ENCODE measurements around the gene SLC26A11.
A peak's percentile ranks its signal among the peaks of the same experiment; 100 is the strongest.
"Not testable (repeated sequence)": the region's sequence is repeated elsewhere in the genome, so short reads cannot be mapped to it uniquely, and the experiment has no call there.

SLC26A11 gene

DNA sequence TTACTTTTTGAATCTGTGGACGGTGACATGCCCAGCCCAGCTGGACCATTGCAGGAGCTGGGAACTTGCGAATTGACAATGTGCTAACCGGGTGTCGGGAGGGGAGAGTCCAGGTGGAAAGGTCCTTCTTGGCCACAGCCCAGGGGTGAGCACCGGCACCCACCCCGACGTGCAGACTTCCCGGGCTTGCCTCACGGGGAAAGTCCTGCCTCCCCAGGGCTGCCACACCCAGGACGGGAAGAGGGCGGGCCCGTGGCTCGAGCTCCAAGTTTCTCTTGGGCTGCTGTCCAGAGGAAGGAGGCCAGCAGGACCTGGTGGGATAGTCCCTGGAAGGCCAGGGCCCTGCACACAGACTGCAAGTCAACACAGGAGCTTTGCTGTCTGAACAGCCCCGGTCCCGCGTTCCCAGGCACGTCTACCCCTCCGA, 32.7 kb upstream of the SLC26A11 start:
- ATAC-seq (replicated peaks) (no peak), DNase-seq (no peak)
- Mint-ChIP-seq H3K4me1 (no peaks in the 10 kb centered on the region), H3K4me3 (no peak overlapping the region), H3K27me3 (peaks cover 7 to 15% of the 10 kb centered on the region in 2 donors), H3K9me3 (no peaks in the 10 kb centered on the region), H3K36me3 (no peaks in the 10 kb centered on the region), H3K27ac (no peak overlapping the region)

DNA sequence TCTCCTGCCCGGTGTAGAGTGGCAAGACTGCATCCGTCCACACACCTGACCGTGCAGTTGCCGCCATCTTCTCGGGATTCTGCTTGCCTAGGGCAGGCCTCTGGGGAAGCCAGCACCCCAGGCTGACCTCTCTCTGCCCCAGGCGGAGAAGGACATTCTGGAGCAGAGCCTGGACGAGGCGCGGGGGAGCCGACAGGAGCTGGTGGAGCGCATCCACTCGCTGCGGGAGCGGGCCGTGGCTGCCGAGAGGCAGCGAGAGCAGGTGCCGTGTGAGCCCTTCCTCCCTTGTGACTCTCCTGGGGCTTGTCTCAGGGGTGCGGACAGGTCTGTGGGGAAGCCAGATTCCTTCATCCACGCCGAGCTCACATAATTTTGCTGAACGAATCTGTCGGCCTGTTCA, 30.6 kb upstream of the SLC26A11 start:
- no peak overlapping the region for H3K4me3 Mint-ChIP-seq
- DNase-seq = no peak
- ATAC-seq (replicated peaks) = no peak
- no peaks in the 10 kb centered on the region for H3K4me1 Mint-ChIP-seq
- no peaks in the 10 kb centered on the region for H3K9me3 Mint-ChIP-seq
- H3K27ac Mint-ChIP-seq = no peak overlapping the region
- H3K27me3 Mint-ChIP-seq = peaks cover 16 to 25% of the 10 kb centered on the region in 2 donors
- H3K36me3 Mint-ChIP-seq = no peaks in the 10 kb centered on the region

DNA sequence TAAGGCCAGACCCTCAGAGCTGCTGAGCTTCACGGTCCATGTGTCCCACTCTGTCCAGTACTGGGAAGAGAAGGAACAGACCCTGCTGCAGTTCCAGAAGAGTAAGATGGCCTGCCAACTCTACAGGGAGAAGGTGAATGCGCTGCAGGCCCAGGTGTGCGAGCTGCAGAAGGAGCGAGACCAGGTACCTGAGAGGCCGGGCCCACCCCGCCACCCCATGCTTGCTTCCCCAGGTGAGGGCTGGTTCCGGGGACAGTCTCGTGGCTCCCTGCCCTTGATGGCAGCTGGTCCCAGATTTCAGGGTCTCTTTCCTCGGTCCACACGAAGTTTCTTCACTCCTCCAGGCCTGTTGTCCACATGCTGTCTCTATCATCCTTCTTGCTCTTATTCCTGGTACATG, 29.5 kb upstream of the SLC26A11 start:
- no peaks in the 10 kb centered on the region for H3K9me3 Mint-ChIP-seq
- H3K27me3 Mint-ChIP-seq = peaks cover 16 to 25% of the 10 kb centered on the region in 2 donors
- ATAC-seq (replicated peaks) = no peak
- DNase-seq = no peak
- H3K4me3 Mint-ChIP-seq = no peak overlapping the region
- no peak overlapping the region for H3K27ac Mint-ChIP-seq
- no peaks in the 10 kb centered on the region for H3K4me1 Mint-ChIP-seq
- H3K36me3 Mint-ChIP-seq = no peaks in the 10 kb centered on the region

DNA sequence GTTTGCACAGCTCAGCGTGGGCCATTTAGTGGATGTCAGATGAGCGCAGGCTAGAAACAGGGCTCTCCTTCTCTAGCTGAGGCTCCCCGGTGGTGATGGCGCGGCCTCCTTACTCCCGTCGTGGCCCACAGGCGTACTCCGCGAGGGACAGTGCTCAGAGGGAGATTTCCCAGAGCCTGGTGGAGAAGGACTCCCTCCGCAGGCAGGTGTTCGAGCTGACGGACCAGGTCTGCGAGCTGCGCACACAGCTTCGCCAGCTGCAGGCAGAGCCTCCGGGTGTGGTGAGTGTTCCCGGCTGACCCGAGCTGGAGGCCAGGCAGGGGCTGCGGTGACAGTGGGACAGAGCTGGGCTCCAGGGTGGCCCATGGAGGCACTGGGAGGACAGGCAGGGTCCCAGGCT, 29.0 kb upstream of the SLC26A11 start:
- Mint-ChIP-seq H3K4me3 (no peak overlapping the region), H3K4me1 (peaks cover 0 to 1% of the 10 kb centered on the region in 2 donors), H3K27ac (no peak overlapping the region), H3K9me3 (peaks cover 0 to 1% of the 10 kb centered on the region in 2 donors), H3K36me3 (no peaks in the 10 kb centered on the region), H3K27me3 (peaks cover 20 to 28% of the 10 kb centered on the region in 2 donors)
- DNase-seq (no peak), ATAC-seq (replicated peaks) (no peak)

DNA sequence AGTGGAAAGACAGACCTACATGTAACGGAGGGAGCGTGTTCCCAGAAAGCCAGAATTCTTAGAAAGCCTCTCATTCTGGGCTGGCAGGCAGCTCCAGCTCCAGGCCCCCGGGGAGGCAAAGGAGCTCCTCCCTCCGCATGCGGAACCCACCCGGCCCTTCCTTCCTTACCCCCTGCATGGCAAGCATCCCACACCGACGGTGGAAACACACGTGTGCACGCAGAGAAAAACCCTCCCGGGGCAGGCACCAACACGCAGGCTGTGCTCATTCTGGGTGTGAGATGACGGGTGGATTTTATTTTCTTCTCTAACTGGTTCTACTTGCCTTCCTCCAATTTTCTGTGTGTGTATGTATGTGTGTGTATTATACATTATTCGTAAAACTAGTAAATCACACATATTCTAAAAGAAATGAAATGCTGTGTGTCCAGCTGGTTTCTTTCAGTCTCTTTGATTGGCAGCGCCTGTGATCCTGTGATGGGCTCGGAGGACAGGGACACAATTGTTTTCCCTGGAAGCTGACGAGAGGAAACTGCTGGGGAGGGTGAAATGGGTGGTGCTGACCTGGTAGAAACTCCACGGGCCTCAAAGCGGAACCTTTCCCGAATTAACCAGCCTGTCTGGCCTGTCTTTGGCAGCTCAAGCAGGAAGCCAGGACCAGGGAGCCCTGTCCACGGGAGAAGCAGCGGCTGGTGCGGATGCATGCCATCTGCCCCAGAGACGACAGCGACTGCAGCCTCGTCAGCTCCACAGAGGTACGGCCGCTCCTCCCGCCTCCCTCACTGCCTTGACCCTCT, 28.2 kb upstream of the SLC26A11 start:
- no peak for DNase-seq
- Mint-ChIP-seq H3K36me3 (no peaks in the 10 kb centered on the region), H3K4me3 (no peak overlapping the region), H3K9me3 (peaks cover 0 to 1% of the 10 kb centered on the region in 2 donors), H3K4me1 (peaks cover 0 to 1% of the 10 kb centered on the region in 2 donors), H3K27ac (no peak overlapping the region), H3K27me3 (peaks cover 22 to 28% of the 10 kb centered on the region in 2 donors)
- no peak for ATAC-seq (replicated peaks)

DNA sequence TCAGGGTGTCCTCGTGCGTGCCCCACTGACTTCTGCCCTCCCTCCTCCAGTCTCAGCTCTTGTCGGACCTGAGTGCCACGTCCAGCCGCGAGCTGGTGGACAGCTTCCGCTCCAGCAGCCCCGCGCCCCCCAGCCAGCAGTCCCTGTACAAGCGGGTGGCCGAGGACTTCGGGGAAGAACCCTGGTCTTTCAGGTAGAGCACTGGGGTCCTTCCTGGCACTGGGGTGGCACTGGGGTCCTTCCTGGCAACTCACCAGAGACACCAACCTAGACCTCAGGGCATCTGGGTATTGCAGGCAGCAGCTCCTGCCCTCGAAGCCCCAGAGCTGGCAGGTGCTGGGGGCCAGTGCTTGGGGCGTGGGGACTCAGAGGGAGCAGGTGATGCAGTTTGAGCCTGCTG, 25.1 kb upstream of the SLC26A11 start:
- no peak overlapping the region for H3K27ac Mint-ChIP-seq
- H3K27me3 Mint-ChIP-seq = peaks cover 22 to 28% of the 10 kb centered on the region in 2 donors
- ATAC-seq (replicated peaks) (no peak), DNase-seq (no peak)
- H3K4me1 Mint-ChIP-seq = peaks cover 0 to 1% of the 10 kb centered on the region in 2 donors
- peaks cover 0 to 1% of the 10 kb centered on the region in 2 donors for H3K9me3 Mint-ChIP-seq
- no peaks in the 10 kb centered on the region for H3K36me3 Mint-ChIP-seq
- H3K4me3 Mint-ChIP-seq = no peak overlapping the region

DNA sequence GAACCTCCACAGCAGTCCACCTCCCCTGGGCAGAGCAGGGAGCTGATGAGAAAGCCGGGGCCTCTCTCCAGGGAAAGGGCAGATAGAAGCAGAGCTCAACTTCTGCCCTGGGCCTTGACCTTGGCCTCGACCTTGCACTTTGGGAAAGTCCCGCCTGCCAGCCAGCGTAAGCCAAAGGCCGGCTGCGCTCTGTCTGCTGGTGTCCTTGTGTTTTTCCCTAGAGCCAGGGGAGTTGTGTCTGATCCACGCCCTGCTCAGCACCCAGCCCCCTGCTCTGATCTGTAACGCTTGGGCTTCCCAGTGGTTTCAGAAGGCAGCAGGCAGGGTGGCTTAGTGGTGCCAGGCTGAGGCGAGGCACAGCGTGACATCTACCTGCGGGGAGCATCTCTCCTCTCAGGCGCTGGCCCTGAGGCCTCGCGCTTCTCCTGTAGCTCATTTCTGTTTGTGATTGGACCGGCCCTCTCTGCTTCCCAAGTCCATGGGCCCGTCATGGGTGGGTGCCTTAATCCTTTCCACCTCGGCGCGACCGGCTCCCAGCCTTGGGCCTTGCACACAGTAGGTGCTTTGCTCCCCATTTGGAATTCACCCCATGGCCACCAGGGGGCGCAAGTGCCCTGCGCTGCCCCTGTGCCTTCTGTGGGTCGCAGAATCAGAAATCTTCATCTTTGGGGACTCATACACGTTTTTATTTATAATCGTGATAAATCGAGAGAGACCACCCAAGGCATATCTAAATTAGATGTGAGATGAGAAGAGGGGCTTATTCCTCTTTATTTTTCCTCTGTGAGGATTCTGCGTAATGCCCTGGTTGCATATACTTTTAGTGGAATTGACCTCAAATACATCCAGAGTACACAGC, 24.3 kb upstream of the SLC26A11 start:
- DNase-seq (peak; percentile 14), ATAC-seq (replicated peaks) (peak; percentile 41 to 50)
- peaks cover 22 to 24% of the 10 kb centered on the region in 2 donors for H3K27me3 Mint-ChIP-seq
- H3K27ac Mint-ChIP-seq = no peak overlapping the region
- H3K4me3 Mint-ChIP-seq = peak overlapping the region in 1 of 2 donors; percentile 14
- peaks cover 0 to 1% of the 10 kb centered on the region in 2 donors for H3K4me1 Mint-ChIP-seq
- H3K36me3 Mint-ChIP-seq = no peaks in the 10 kb centered on the region
- peaks cover 0 to 1% of the 10 kb centered on the region in 2 donors for H3K9me3 Mint-ChIP-seq

DNA sequence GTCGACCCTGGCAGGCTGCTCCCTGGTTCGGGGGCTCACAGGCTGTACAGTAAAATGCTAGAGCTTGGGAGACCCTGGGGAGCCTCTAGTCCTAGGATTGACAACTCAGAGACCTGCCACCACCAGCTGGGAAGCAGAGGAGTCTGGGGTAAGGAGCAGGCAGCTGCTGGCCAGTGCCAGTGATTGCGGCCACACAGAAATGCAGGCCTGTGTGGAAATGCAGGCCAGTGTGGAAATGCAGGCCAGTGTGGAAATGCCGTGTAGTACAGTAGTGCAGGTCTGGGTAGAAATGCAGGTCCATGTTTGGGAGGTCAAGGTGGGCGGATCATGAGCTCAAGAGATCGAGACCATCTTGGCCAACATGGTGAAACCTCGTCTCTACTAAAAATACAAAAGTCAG, 23.6 kb upstream of the SLC26A11 start:
- no peaks in the 10 kb centered on the region for H3K36me3 Mint-ChIP-seq
- H3K4me1 Mint-ChIP-seq = peaks cover 0 to 1% of the 10 kb centered on the region in 2 donors
- no peak for DNase-seq
- ATAC-seq (replicated peaks) = no peak
- no peak overlapping the region for H3K27ac Mint-ChIP-seq
- no peak overlapping the region for H3K4me3 Mint-ChIP-seq
- peaks cover 0 to 1% of the 10 kb centered on the region in 2 donors for H3K9me3 Mint-ChIP-seq
- peaks cover 19 to 22% of the 10 kb centered on the region in 2 donors for H3K27me3 Mint-ChIP-seq

DNA sequence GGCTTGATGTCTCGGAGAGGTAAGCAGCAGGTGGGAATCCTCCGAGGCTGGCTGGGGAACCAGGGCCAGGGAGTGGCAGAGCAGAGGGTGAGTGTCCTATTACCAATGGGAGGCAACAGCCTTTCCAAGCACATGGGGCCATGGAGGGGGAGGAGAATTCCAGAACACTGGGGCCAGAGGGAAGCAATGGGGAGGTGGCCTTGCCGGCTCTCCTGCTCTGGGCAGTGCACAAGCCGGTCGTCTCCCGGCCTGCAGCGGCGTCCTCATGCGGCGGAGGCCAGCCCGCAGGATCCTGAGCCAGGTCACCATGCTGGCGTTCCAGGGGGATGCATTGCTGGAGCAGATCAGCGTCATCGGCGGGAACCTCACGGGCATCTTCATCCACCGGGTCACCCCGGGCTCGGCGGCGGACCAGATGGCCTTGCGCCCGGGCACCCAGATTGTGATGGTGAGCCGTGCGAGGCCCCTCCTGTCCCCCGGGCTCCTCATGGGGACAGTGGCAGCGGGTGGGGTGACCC, 22.0 kb upstream of the SLC26A11 start:
- no peak overlapping the region for H3K4me3 Mint-ChIP-seq
- no peak overlapping the region for H3K27ac Mint-ChIP-seq
- H3K4me1 Mint-ChIP-seq = peaks cover 0 to 1% of the 10 kb centered on the region in 2 donors
- ATAC-seq (replicated peaks) (no peak), DNase-seq (no peak)
- H3K27me3 Mint-ChIP-seq = peaks cover 13 to 15% of the 10 kb centered on the region in 2 donors
- H3K9me3 Mint-ChIP-seq = peaks cover 0 to 1% of the 10 kb centered on the region in 2 donors
- peaks cover 0 to 1% of the 10 kb centered on the region in 2 donors for H3K36me3 Mint-ChIP-seq

DNA sequence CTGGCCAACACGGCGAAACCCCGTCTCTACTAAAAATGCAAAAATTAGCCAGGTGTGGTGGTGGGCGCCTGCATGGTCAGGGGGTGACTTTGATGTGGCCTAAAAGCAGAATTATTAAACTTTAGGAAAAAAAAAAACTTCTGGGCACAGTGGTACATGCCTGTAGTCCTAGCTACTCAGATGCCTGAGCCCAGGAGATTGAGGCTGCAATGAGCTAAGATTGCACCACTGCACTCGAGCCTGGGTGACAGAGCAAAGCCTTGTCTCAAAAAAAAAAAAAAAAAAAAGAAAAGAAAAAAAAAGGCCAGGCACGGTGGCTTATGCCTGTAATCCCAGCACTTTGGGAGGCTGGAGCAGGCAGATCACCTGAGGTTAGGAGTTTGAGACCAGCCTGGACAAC, 20.9 kb upstream of the SLC26A11 start:
- not testable (repeated sequence) for H3K27me3 Mint-ChIP-seq; H3K27ac Mint-ChIP-seq; DNase-seq; H3K36me3 Mint-ChIP-seq; ATAC-seq (replicated peaks); H3K4me1 Mint-ChIP-seq; H3K4me3 Mint-ChIP-seq; H3K9me3 Mint-ChIP-seq

DNA sequence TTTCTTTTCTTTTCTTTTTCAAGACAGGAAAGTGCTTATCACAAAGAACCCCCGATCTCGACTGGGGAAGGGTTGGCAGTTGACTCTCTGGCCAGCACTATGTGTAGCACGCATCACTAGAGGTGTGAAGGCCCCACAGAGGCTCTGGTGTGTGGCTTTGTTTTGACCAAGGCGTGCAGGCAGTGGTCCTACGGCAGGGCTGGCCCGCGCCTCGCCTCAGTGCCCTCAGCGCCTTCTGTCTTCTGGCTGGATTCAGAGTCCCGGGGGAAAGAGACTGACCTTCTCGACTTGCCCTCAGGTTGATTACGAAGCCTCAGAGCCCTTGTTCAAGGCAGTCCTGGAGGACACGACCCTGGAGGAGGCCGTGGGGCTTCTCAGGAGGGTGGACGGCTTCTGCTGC, 18.8 kb upstream of the SLC26A11 start:
- Mint-ChIP-seq H3K27ac (no peak overlapping the region), H3K36me3 (peaks cover 0 to 3% of the 10 kb centered on the region in 2 donors), H3K4me1 (no peaks in the 10 kb centered on the region), H3K9me3 (no peaks in the 10 kb centered on the region), H3K27me3 (no peaks in the 10 kb centered on the region), H3K4me3 (no peak overlapping the region)
- ATAC-seq (replicated peaks) (no peak), DNase-seq (no peak)

DNA sequence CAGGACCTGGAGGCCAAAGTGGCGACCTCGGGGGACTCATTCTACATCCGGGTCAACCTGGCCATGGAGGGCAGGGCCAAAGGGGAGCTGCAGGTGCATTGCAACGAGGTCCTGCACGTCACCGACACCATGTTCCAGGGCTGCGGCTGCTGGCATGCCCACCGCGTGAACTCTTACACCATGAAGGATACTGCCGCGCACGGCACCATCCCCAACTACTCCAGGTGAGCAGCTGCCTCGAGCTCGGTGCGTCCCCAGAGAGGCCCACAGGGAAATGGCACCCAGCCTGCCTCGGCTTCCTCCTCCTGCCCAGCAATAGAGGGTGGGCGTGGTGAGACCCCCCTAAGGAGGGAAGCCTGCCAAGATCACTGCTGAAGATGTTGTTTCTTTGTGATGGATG, 18.0 kb upstream of the SLC26A11 start:
- no peaks in the 10 kb centered on the region for H3K9me3 Mint-ChIP-seq
- no peak overlapping the region for H3K27ac Mint-ChIP-seq
- no peak for ATAC-seq (replicated peaks)
- DNase-seq = no peak
- H3K4me1 Mint-ChIP-seq = no peaks in the 10 kb centered on the region
- no peak overlapping the region for H3K4me3 Mint-ChIP-seq
- no peaks in the 10 kb centered on the region for H3K27me3 Mint-ChIP-seq
- peaks cover 4 to 5% of the 10 kb centered on the region in 2 donors for H3K36me3 Mint-ChIP-seq

DNA sequence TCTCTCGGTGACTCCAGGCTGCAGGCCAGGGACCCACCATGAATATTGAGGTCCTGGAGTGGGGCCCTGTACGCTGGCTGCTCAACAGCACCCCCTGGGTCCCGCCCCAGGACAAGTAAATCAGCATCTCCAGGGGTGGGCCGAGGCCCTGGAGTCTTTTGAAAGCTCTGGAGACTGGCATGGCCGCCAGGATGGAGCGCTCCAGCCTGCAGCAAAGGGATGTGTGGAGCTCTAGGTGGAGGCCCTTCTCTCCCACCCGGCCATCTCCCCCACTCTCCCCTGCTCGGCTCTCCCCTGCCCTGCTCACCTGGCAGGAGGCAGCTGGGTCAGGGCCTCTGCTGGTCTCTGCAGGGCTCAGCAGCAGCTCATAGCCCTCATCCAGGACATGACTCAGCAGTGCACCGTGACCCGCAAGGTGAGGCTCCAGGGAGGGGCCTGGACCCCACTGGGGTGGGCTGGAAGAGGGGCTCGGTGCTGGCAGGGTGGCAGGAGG, 16.7 kb upstream of the SLC26A11 start:
- ATAC-seq (replicated peaks) (no peak), DNase-seq (no peak)
- Mint-ChIP-seq H3K36me3 (peaks cover 4 to 5% of the 10 kb centered on the region in 2 donors), H3K27ac (no peak overlapping the region), H3K27me3 (no peaks in the 10 kb centered on the region), H3K4me1 (no peaks in the 10 kb centered on the region), H3K9me3 (no peaks in the 10 kb centered on the region), H3K4me3 (no peak overlapping the region)

DNA sequence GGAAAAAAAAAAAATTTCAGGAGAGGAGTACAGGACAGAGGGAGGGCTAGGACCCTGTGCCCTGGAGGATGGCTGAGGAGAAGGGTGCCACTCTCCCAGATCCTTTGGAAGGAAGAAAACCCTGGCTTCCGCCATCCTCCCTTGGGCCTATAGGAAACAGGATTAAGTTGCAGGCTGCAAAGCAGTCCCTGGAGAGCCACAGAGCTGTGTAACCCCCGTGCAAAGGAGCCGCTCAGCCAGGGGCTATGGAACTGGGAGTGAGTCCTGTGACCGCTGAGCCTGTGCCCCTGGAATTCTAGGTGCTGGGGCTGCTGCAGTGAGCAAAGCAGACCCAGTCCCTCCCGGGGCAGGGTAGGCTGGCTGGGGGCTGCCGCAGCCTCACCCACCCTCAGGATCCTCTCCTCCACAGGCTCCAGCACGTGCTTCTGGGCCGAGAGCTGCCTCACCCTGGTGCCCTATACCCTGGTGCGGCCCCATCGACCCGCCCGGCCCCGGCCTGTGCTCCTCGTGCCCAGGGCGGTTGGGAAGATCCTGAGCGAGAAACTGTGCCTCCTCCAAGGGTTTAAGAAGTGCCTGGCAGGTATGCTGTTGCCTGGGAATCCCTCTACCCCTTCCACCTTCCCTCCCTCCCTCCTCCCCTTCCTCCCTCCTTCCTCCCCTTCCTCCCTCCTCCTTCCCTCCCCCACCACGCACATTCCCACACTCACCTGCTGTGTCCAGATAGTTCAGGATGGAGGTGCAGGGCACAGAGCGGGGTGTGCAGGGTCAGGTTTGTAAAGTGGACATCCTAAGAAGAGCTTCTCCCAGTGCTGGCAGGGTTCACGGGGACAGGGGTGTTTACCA, 15.4 kb upstream of the SLC26A11 start:
- H3K4me1 Mint-ChIP-seq = no peaks in the 10 kb centered on the region
- ATAC-seq (replicated peaks) (no peak), DNase-seq (no peak)
- H3K36me3 Mint-ChIP-seq = peaks cover 8 to 13% of the 10 kb centered on the region in 2 donors
- no peaks in the 10 kb centered on the region for H3K27me3 Mint-ChIP-seq
- no peak overlapping the region for H3K4me3 Mint-ChIP-seq
- H3K9me3 Mint-ChIP-seq = no peaks in the 10 kb centered on the region
- H3K27ac Mint-ChIP-seq = no peak overlapping the region
